NB4 (cell line): ENCODE data around the gene NCOA1.

Experiments used
- DNase-seq: peaks from one replicate; pipeline ENCODE4 v3.0.0; 2010; ENCODE audit warnings: low read depth
- H3K4me3 ChIP-seq: one replicate; pipeline ENCODE4 v1.5.1; 2011; ENCODE audit warnings: mild to moderate bottlenecking, low read depth, low read length, moderate library complexity
- MYC ChIP-seq: IDR thresholded peaks from 2 replicates; pipeline ENCODE4 v1.6.1; 2011; ENCODE audit warnings: low read depth, low read length
- POLR2A ChIP-seq: IDR thresholded peaks from 2 replicates; pipeline ENCODE4 v1.6.1; 2011; ENCODE audit warnings: mild to moderate bottlenecking; ENCODE audit not compliant: insufficient read length; ENCODE audit errors: extremely low read depth
- TF ChIP-seq, protein P1 (sequence below): IDR thresholded peaks from 2 replicates; pipeline ENCODE4 v1.6.1; 2011; ENCODE audit warnings: low read depth, low read length
- TF ChIP-seq, protein P2 (sequence below): IDR thresholded peaks from one replicate; pipeline ENCODE4 v1.5.1; 2012; ENCODE audit warnings: low read depth, low read length

Gene NCOA1

DNA sequence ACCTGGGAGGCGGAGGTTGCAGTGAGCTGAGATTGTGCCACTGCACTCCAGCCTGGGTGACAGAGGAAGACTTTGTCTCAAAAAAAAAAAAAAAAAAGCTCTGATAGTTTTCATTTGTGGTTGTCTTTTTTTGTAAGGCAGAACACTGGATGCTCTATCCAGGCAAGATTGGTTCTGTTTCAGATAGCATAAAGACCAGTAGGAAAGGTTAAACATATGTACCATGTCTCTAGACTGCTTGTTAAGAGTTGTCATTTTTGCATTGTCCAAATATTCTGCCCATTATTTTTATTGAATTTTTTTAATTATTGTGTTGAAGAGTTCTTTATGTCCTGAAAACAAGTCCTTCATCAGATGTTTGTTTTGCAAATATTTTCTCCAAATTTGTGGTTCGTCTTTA lies 60.0 kb downstream of the NCOA1 start:
- no peak overlapping the region for H3K4me3 ChIP-seq
- TF ChIP-seq, protein P1, sequence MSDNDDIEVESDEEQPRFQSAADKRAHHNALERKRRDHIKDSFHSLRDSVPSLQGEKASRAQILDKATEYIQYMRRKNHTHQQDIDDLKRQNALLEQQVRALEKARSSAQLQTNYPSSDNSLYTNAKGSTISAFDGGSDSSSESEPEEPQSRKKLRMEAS = no peak
- TF ChIP-seq POLR2A = no peak
- no peak for TF ChIP-seq MYC
- TF ChIP-seq, protein P2, sequence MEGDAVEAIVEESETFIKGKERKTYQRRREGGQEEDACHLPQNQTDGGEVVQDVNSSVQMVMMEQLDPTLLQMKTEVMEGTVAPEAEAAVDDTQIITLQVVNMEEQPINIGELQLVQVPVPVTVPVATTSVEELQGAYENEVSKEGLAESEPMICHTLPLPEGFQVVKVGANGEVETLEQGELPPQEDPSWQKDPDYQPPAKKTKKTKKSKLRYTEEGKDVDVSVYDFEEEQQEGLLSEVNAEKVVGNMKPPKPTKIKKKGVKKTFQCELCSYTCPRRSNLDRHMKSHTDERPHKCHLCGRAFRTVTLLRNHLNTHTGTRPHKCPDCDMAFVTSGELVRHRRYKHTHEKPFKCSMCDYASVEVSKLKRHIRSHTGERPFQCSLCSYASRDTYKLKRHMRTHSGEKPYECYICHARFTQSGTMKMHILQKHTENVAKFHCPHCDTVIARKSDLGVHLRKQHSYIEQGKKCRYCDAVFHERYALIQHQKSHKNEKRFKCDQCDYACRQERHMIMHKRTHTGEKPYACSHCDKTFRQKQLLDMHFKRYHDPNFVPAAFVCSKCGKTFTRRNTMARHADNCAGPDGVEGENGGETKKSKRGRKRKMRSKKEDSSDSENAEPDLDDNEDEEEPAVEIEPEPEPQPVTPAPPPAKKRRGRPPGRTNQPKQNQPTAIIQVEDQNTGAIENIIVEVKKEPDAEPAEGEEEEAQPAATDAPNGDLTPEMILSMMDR = no peak
- no peak for DNase-seq

DNA sequence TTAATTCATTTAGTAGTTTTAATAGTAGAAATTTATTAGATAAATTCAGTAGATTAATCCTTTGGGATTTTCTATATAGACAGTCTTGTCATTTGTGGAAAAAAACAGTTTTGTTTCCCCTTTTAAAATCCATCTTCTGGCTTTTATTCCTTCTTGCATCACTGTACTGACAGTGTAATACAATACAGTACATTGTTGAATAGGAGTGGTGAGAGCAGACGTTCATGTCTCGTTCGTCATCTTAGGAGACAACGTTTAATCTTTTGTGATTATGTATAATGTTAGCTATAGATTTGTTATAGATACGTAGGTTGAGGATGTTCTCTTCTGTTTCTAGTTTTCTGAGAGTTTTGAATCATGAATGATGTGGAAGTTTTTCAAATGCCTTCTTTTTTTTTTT lies 61.8 kb downstream of the NCOA1 start:
- TF ChIP-seq, protein P1 = no peak
- TF ChIP-seq POLR2A (no peak), MYC (no peak)
- TF ChIP-seq, protein P2 = no peak
- DNase-seq = no peak

DNA sequence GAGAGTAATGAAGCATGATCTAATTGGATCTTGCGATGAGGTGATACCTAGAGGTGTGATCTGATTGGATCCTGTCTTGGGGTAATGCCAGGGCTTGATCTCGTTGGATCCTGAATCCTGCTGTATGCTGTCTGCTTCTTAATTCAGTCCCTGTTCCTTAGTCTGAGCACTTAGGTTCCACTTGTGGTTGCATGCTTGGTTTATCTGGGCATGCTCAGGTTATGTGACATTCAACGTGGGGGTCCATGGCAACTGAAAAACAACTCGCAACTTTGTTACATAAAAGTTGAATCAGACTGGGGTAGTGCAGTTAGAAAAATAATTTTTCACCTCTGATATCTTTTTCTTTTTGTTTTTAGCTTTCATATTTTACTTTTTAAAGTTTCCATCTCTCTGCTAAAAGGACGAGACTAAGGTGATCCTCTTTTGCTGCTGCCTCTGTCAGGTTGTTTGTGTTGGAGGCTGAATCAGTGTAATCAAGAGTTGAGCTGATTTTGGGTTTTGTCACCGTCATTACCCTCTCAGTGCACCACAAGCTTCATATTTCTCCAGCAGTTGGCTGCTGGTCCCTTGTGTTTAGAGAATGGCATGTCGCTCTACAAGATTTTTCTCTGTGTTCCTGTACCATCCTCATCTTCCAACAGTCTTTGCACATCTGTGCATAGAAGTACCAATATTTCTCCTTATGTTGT lies 67.9 kb downstream of the NCOA1 start:
- TF ChIP-seq POLR2A (no peak), MYC (no peak)
- TF ChIP-seq, protein P2 = no peak
- TF ChIP-seq, protein P1 = no peak
- H3K4me3 ChIP-seq = no peak overlapping the region
- DNase-seq = no peak

More for the DNA sequence above, 61.8 kb downstream of the NCOA1 start:
- no peak overlapping the region for H3K4me3 ChIP-seq

DNA sequence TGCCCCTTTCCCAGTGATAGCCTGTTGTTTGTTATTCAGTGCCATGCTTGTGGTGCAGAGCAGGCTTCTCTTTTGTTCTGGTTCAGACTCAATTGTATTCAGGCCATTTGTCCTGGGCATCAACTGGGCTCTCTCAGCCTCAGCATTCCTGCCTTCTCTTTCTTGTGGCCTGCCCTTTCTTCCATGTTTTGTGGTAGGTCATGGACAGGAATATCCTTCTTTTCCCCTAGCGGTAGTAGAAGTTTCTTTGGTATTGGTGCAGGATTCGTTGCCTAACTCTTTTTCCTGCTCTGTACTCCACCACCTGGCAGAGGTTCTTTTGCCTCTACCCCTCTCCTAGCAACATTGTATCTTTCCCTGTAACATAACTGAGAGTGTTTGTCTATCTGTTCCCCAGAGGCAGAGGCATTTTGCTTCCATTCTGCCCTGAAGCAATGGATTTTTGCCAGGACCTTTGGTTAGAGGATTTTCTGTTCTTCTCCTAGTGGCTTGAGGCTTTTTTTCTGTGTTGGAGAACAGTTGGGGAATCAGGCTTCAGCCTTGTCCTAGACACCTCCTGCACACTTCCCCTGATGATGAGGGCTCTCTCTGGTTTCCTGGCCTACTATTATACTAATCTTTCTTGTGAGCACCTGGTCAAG lies 68.5 kb downstream of the NCOA1 start:
- TF ChIP-seq MYC (no peak), POLR2A (no peak)
- TF ChIP-seq, protein P1 = no peak
- TF ChIP-seq, protein P2 = no peak
- no peak overlapping the region for H3K4me3 ChIP-seq
- no peak for DNase-seq

DNA sequence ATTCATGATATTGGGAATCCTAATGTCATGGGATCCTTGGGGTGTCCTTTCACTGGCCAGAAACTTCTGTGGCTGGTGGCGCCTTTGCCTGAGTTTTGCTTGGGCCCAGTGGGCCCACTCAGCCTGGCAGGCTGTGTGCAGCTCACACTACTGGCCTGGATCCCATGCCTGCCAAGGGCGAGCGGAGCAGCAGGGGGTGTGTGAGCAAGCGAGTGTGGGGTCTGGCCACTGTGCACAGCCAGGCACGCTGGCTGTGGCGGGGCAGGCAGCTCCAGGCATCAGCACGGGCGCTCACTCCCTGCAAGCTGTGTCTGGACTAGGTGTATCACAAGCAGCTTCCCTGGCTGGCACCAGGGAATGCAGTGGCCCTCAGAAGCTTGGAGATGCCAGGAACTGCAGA lies 74.5 kb downstream of the NCOA1 start:
- H3K4me3 ChIP-seq = no peak overlapping the region
- TF ChIP-seq POLR2A = no peak
- TF ChIP-seq, protein P1 = no peak
- no peak for DNase-seq

DNA sequence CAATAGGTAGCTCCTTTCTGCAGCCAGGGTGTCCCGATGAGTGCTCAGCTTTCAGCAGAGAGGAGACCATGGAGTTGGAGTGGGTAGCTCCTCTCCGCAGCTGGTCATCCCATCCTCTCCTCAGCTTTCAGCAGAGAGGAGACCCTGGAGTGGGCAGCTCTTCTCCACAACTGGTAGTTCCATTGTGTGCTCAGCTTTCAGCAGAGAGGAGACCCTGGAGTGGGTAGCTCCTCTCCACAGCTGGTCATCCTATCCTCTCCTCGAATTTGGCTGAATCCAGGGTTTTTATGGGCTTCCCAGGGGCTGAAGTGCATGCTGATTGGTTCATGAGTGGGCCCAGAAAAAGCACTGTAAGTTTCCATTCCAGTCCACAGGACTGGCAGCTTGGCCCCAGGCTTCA lies 75.2 kb downstream of the NCOA1 start:
- TF ChIP-seq, protein P2 = no peak
- TF ChIP-seq POLR2A = no peak
- TF ChIP-seq, protein P1 = no peak
- no peak for TF ChIP-seq MYC
- no peak overlapping the region for H3K4me3 ChIP-seq
- DNase-seq = no peak
